GM18520 (cell line): Measurements from ENCODE around the gene RBFOX2.

ENCODE experiments used
- ATAC-seq: cut with Tn5 transposase; IDR thresholded peaks from one replicate; pipeline ENCODE4 v1.9.1; 2021; ENCODE audit not compliant: unreplicated experiment

Gene RBFOX2

GRCh38 chr22:35903571-35904335 lies 124.9 kb downstream of the RBFOX2 start:
- no peak for ATAC-seq

DNA sequence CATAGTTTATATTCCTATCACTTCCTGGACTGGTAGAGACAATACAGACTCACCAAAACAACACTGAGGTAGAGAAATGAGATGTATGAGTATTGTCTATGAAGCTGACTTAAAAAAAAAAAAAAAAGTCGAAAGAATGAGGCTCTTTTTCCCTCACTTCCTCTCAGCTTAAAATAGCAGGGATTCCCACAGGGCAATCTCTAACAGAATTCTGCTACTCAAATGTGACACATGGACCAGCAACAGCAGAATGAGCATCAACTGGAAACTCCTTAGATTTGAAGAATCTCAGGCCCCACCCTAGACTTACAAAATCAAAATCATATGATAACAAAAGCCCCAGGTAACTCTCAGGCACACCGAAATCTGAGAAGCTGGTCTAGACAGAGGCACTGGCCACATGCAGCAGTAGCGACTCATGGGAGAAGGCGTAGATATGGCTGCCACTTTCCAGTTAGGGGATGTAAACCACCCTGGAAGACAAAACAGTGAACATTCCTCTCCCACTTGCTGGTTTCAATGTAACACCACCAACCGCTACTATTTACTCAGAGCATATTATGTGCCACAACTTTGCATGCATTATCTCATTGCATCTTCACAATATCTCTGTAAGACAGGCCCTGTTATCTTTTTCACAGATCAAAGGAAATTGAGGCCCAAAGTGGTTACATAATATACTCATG lies 128.0 kb downstream of the RBFOX2 start:
- ATAC-seq: no peak

DNA sequence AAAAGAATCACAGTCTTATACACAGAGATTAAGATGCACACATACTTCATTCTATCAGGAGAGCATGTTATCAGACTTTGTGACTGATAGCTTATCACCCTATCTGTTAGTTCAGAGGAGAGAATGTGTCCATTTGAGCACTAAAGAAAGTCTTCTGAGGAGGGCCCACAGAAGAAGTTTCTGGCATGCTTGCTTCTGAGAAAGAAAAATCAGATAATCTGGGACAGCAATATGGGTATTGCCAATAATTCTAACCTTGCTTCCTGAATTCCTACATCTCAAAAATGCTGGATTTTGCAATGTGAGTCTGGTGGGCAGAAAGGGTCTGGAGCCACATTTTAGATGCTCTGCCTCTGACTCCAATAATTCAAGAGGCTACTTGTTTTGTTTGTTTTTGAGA lies 128.9 kb downstream of the RBFOX2 start:
- no peak for ATAC-seq

GRCh38 chr22:35896111-35896705 lies 132.4 kb downstream of the RBFOX2 start:
- no peak for ATAC-seq

- no peak for ATAC-seq
Measured at GRCh38 chr22:35894937-35895708, 133.5 kb downstream of the RBFOX2 start.

DNA sequence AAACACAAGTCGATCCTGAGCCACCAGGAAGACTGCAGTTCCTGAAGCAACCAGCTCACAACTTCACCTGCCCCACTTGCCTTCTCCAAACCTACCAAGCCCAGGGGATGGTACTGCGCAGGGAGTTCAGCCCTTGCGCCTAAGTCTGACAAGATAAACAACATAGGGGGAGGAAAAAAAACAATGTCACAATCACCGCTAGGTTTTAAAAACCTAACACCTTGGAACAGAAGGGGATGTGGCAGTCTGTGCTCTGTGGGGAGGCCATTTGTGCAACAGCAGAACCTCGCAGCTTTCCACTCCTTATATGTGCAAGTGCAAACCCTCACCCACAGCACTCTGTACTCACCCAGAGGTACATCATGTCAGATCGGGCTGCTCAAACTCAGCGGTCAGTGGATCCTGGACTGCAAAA lies 134.2 kb downstream of the RBFOX2 start:
- no peak for ATAC-seq

DNA sequence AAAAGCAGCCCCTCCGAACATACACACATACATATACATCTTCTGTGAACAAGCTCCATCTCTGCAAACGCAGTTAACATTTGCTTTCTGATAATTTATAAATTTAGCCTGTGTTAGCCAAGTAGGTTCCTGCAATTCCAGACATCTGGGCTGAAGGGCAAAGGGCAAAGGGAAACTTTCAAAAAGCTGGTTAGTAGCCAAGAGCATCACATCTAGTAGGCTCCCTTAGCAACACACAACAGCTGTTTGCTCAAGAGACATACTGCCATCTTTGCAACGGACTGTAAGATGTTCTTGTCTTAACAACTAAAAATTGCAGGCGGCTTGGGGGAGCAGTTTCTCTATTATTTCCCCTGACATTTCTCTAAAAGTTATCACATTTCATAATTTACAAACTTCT lies 134.9 kb downstream of the RBFOX2 start:
- no peak for ATAC-seq

DNA sequence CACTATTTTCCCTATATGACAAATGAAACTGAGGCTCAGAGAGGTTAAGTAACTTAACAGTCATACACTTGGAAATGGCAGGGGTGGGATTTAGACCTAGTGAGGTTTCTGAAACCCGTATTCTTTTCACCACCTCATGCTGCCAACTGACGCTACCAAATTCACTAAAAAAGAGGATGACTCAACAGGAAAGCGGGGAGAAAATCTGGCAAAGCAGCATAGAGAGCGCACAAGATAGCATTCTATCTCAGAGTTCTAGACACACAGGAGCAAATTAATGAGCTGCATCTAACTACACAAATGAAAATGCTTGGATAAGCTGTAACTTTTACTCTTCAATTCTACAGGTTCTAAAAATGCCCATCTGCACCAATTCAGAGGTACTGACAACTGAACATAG lies 136.4 kb downstream of the RBFOX2 start:
- ATAC-seq: no peak

GRCh38 chr22:35891442-35891841 lies 137.2 kb downstream of the RBFOX2 start:
- ATAC-seq: no peak

- ATAC-seq: no peak
Measured at GRCh38 chr22:35889071-35889470, 139.6 kb downstream of the RBFOX2 start.

DNA sequence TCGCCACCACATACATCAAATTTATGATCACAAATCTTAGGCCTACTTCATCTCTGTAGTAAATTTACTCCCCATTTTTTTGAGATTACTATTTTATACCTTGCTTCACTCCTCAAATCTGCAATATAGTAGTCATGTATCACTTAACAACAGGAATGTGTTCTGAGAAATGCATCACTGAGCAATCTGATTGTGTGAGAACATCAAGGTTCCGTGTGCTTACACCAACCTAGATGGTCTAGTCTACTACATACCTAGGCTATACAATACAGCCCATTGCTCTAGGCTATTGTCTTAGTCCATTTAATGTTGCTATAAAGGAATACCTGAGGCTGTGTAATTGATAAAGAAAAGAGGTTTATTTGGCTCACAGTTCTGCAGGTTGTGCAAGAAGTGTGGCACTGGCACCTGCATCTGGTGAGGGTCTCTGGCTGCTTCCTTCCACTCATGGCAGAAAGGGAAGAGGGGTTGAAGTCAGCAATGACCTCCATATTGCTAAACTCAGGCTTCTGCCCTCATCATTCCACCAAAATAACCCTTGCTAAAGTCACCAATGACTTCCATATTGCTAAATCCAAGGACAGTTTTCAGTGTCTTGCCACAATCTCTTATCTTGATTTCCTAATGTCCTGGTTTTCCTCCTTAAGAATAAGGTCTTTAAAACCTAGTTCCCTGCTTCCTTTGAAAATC lies 140.3 kb downstream of the RBFOX2 start:
- ATAC-seq: no peak

DNA sequence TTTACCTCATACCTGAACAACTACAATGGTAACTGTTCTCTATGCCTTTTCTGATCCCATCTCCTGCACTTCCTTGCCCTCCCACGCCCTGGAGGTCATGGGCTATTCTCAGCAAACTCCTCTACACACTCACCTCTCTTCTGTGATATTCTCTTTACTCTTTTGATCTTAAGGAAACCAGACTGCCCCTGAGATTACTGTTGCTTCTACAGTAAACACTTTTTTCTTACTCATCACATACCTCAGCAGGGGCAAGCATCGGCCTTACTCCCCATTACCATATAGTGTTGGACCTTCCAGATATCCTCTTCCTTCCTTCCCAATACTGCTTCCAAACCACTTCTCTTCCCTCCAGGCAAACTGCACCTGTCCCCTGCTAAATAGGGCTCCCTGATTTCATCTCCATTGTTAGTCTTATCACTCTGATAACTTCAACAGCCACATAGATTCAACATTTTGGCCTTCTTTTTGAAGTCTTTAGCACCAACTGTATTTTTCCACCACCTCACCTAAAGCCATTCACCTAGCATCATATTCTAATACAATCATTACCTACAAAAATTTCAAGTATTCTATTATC lies 141.2 kb downstream of the RBFOX2 start:
- no peak for ATAC-seq

- no peak for ATAC-seq
Measured at GRCh38 chr22:35886309-35886708, 142.3 kb downstream of the RBFOX2 start.

- ATAC-seq: no peak
Measured at GRCh38 chr22:35884529-35884928, 144.1 kb downstream of the RBFOX2 start.

DNA sequence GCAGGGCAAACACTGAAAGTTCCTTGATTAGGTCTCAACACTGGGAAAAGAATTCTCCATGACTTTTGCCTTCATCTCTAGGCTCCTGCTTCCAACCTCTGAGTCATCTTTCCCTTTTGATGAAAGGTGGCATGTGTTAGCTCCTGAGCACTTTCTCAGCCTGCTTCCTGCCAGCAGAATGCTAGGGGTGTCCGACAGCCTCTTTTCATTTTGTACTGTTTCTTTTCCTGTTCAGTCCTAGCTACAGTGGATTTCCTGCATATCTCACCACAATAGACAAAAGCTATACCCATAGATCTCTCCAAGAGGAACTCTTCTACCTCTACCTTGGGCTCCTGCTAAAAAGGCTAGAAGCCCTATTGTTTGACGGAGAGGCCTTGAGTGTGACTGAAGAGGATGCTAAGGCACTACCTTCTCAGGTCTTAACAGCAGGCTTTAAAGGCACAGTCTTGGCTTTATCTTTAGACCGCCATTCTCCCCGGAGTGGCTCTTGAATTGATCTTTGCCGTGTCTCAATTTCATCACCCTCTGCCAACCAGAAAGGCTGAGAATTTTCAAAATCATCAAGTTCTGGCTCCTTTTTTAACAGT lies 145.5 kb downstream of the RBFOX2 start:
- no peak for ATAC-seq

DNA sequence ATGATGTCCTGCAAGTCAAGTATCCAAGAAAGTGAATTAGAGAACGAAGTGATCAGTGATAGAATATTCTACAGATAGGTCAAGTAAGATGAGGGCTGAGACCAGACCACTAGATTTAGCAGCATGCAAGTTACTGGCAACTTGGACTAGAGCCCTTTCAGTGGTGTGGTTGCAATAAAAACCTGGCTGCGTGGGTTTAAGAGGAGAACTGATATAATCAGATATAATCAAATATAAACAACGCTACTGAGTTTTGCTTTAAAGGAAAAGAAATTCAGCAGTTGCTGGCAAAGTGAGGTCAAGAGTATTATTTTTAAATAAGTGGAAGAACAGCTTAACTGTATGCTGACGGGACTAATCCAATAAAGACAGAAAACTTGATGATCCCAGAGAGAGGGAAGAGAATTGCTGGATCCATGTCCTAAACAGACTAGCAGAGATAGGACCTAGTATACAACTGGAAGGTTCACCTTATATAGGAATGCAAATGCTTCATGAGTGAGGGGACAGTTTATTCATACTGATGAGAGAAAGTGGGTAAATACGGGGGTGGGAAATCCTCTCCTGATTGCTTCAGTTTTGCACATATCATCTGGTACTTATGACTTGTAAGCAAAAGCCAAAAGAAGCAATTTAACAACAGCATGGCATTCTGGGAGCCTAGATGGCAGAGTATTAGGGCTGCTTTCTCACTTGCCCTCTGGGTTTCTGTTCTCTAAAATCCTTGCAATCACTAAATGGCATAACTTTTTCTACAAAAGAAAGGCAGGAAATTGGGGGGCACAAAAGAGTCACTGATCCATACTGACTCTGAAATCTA lies 146.2 kb downstream of the RBFOX2 start:
- ATAC-seq: no peak

DNA sequence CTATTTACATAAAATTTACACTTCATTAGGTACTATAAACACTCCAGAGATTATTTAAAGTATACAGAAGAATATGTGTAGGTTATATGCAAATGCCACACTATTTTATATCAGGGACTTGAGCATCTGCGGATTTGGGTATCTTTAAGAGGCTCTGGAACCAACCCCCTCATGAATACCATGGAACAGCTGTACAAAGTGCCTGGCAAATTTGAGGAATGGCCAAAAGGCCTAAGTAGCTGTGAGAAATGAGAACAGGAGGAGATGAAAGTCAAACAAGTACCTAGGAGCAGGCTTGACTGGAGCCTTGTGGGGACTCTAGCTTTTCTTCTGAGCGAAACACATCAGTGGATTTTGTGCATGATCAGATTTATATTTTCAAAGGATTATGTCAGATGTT lies 149.3 kb downstream of the RBFOX2 start:
- no peak for ATAC-seq

DNA sequence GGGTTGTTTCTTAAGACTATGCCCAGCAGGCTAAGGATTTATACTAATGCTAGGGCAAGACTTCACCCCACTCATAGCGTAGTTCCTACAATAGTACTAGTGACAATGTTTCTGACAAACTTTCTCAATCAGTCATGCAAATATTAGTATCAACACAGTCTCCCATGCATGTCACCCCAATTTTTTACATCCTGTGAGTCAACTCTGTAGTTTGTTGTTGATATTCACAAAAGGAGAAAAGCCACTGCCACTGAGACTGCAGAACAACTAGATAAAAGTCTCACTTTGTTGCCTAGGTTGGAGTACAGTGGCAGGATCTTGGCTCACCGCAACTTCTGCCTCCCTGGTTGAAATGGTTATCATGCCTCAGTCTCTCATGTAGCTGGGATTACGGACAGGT lies 155.2 kb downstream of the RBFOX2 start:
- ATAC-seq: no peak

DNA sequence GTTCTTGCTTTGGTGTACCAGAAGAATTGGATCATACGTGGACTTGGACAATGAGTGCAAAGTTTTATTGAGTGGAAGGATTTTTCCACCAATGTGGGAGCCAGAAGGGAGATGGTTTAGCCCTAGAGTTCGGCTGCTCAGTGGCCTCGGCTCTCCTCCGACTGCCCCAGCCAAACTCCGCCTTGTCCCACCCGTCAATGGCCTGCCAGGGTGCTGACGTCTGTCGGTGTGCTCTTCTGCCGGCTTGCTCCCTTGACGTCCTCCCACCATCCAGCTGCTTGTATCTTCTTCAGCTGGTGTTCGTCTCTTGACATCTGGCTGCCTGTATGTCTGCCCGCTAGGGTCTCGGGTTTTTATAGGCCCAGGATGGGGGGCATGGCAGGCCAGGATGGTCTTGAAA lies 156.2 kb downstream of the RBFOX2 start:
- ATAC-seq: no peak
